ENCODE measurements around the gene OR2V1.
"Not testable (repeated sequence)": the region's sequence is repeated elsewhere in the genome, so short reads cannot be mapped to it uniquely, and the experiment has no call there.

OR2V1 gene

GRCh38 chr5:181131514-181131913 lies 545 bp upstream of the OR2V1 start:
- TF ChIP-seq JUND (IDR thresholded peaks at IDR 0.05; ENCODE audit: low read depth): no peak
- in situ Hi-C loops (cut with HindIII; ENCODE audit: low pct_unique_long_range_greater_than_20kb, low sequenced_read_pairs): no loop called here
- no peak for DNase-seq (ENCODE audit: low read depth in 1 of 2, low spot score in 1 of 2)

- in situ Hi-C loops (cut with HindIII; ENCODE audit: low pct_unique_long_range_greater_than_20kb, low sequenced_read_pairs); DNase-seq (ENCODE audit: low read depth in 1 of 2, low spot score in 1 of 2): not testable (repeated sequence)
Measured at GRCh38 chr5:181130081-181130480, 888 bp downstream of the OR2V1 start.

GRCh38 chr5:181129601-181130000 lies 1.4 kb downstream of the OR2V1 start:
- no peak for TF ChIP-seq JUND (IDR thresholded peaks at IDR 0.05; ENCODE audit: low read depth)
- in situ Hi-C loops (cut with HindIII; ENCODE audit: low pct_unique_long_range_greater_than_20kb, low sequenced_read_pairs): no loop called here
- DNase-seq (ENCODE audit: low read depth in 1 of 2, low spot score in 1 of 2): no peak

- DNase-seq (ENCODE audit: low read depth in 1 of 2, low spot score in 1 of 2): no peak
- TF ChIP-seq JUND (IDR thresholded peaks at IDR 0.05; ENCODE audit: low read depth): no peak
- in situ Hi-C loops (cut with HindIII; ENCODE audit: low pct_unique_long_range_greater_than_20kb, low sequenced_read_pairs): no loop called here
Measured at GRCh38 chr5:181127907-181128626, 2.9 kb downstream of the OR2V1 start.

GRCh38 chr5:181127456-181127855 lies 3.5 kb downstream of the OR2V1 start:
- in situ Hi-C loops (cut with HindIII; ENCODE audit: low pct_unique_long_range_greater_than_20kb, low sequenced_read_pairs): no loop called here
- no peak for DNase-seq (ENCODE audit: low read depth in 1 of 2, low spot score in 1 of 2)
- TF ChIP-seq JUND (IDR thresholded peaks at IDR 0.05; ENCODE audit: low read depth): no peak

- no peak for TF ChIP-seq JUND (IDR thresholded peaks at IDR 0.05; ENCODE audit: low read depth)
- DNase-seq (ENCODE audit: low read depth in 1 of 2, low spot score in 1 of 2): no peak
- in situ Hi-C loops (cut with HindIII; ENCODE audit: low pct_unique_long_range_greater_than_20kb, low sequenced_read_pairs): no loop called here
Measured at GRCh38 chr5:181126841-181127240, 4.1 kb downstream of the OR2V1 start.

GRCh38 chr5:181124526-181124925 lies 6.4 kb downstream of the OR2V1 start:
- TF ChIP-seq JUND (IDR thresholded peaks at IDR 0.05; ENCODE audit: low read depth): no peak
- in situ Hi-C loops (cut with HindIII; ENCODE audit: low pct_unique_long_range_greater_than_20kb, low sequenced_read_pairs): no loop called here
- no peak for DNase-seq (ENCODE audit: low read depth in 1 of 2, low spot score in 1 of 2)

GRCh38 chr5:181121675-181122561 lies 9.1 kb downstream of the OR2V1 start:
- DNase-seq (ENCODE audit: low read depth in 1 of 2, low spot score in 1 of 2): peak in 1 of 2 experiments; percentile 19
- in situ Hi-C loops (cut with HindIII; ENCODE audit: low pct_unique_long_range_greater_than_20kb, low sequenced_read_pairs): no loop called here
- TF ChIP-seq JUND (IDR thresholded peaks at IDR 0.05; ENCODE audit: low read depth): no peak

- in situ Hi-C loops (cut with HindIII; ENCODE audit: low pct_unique_long_range_greater_than_20kb, low sequenced_read_pairs): no loop called here
- TF ChIP-seq JUND (IDR thresholded peaks at IDR 0.05; ENCODE audit: low read depth): no peak
- DNase-seq (ENCODE audit: low read depth in 1 of 2, low spot score in 1 of 2): no peak
Measured at GRCh38 chr5:181120761-181121160, 10.2 kb downstream of the OR2V1 start.

GRCh38 chr5:181120306-181120705 lies 10.7 kb downstream of the OR2V1 start:
- TF ChIP-seq JUND (IDR thresholded peaks at IDR 0.05; ENCODE audit: low read depth): no peak
- no peak for DNase-seq (ENCODE audit: low read depth in 1 of 2, low spot score in 1 of 2)
- in situ Hi-C loops (cut with HindIII; ENCODE audit: low pct_unique_long_range_greater_than_20kb, low sequenced_read_pairs): no loop called here

- in situ Hi-C loops (cut with HindIII; ENCODE audit: low pct_unique_long_range_greater_than_20kb, low sequenced_read_pairs): no loop called here
- no peak for TF ChIP-seq JUND (IDR thresholded peaks at IDR 0.05; ENCODE audit: low read depth)
Measured at GRCh38 chr5:181119105-181119504, 11.9 kb downstream of the OR2V1 start.

GRCh38 chr5:181118369-181118768 lies 12.6 kb downstream of the OR2V1 start:
- no peak for TF ChIP-seq JUND (IDR thresholded peaks at IDR 0.05; ENCODE audit: low read depth)
- in situ Hi-C loops (cut with HindIII; ENCODE audit: low pct_unique_long_range_greater_than_20kb, low sequenced_read_pairs): no loop called here
- DNase-seq (ENCODE audit: low read depth in 1 of 2, low spot score in 1 of 2): no peak

More at GRCh38 chr5:181119105-181119504, 11.9 kb downstream of the OR2V1 start:
- no peak for DNase-seq (ENCODE audit: low read depth in 1 of 2, low spot score in 1 of 2)
